Trophoblast cell (in vitro differentiated cells and primary cell): ENCODE data around the gene ADAMTS14.

Experiments used
- DNase-seq, 2 donors: peaks; one replicate each; pipeline ENCODE4 v3.0.0-alpha.2; 2016
- H2AFZ ChIP-seq: 2 replicates; pipeline ENCODE4 v1.6.1; 2013; ENCODE audit warnings: low read length, moderate library complexity, mild to moderate bottlenecking; ENCODE audit not compliant: insufficient read depth, poor library complexity
- H2AK5ac ChIP-seq: 2 replicates; pipeline ENCODE4 v1.6.1; 2013; ENCODE audit warnings: mild to moderate bottlenecking, low read length
- H2BK120ac ChIP-seq: 2 replicates; pipeline ENCODE4 v1.6.1; 2013; ENCODE audit warnings: low read length, mild to moderate bottlenecking, moderate library complexity; ENCODE audit not compliant: insufficient read depth, poor library complexity
- H2BK12ac ChIP-seq: 2 replicates; pipeline ENCODE4 v1.6.1; 2013; ENCODE audit warnings: mild to moderate bottlenecking, low read length, moderate library complexity
- H2BK5ac ChIP-seq: 2 replicates; pipeline ENCODE4 v1.6.1; 2013; ENCODE audit warnings: low read length, low read depth, moderate library complexity, mild to moderate bottlenecking; ENCODE audit not compliant: poor library complexity
- H3K14ac ChIP-seq: 2 replicates; pipeline ENCODE4 v1.6.1; 2013; ENCODE audit warnings: mild to moderate bottlenecking, low read length
- H3K18ac ChIP-seq: 2 replicates; pipeline ENCODE4 v1.6.1; 2013; ENCODE audit warnings: mild to moderate bottlenecking, low read length
- H3K23ac ChIP-seq: 2 replicates; pipeline ENCODE4 v1.6.1; 2013; ENCODE audit warnings: low read length
- H3K27ac ChIP-seq: 2 replicates; pipeline ENCODE4 v1.5.1; 2013; ENCODE audit warnings: low read depth, mild to moderate bottlenecking, inconsistent platforms, low read length, moderate library complexity
- H3K27me3 ChIP-seq: 2 replicates; pipeline ENCODE4 v1.6.1; 2013; ENCODE audit warnings: inconsistent platforms, mild to moderate bottlenecking, low read length, moderate library complexity; ENCODE audit not compliant: insufficient read depth
- H3K36me3 ChIP-seq, 2 experiments: 1 replicate in 1 of 2; 2 replicates in 1 of 2; pipeline ENCODE4 v1.6.1; 2013; ENCODE audit warnings: low read length in 2 of 2, mild to moderate bottlenecking in 2 of 2, moderate library complexity in 1 of 2; ENCODE audit not compliant: insufficient read depth in 2 of 2, control insufficient read depth in 1 of 2
- H3K4ac ChIP-seq: 2 replicates; pipeline ENCODE4 v1.6.1; 2013; ENCODE audit warnings: low read depth, mild to moderate bottlenecking, low read length, moderate library complexity
- H3K4me1 ChIP-seq, 2 experiments: 1 replicate in 1 of 2; 2 replicates in 1 of 2; pipeline ENCODE4 v1.6.1; 2013; ENCODE audit warnings: low read length in 2 of 2, mild to moderate bottlenecking in 2 of 2, moderate library complexity in 1 of 2; ENCODE audit not compliant: insufficient read depth in 2 of 2, control insufficient read depth in 1 of 2
- H3K4me2 ChIP-seq: 2 replicates; pipeline ENCODE4 v1.6.1; 2013; ENCODE audit warnings: inconsistent platforms, mild to moderate bottlenecking, low read length, moderate library complexity
- H3K4me3 ChIP-seq: 2 replicates; pipeline ENCODE4 v1.5.1; 2013; ENCODE audit warnings: mild to moderate bottlenecking, low read depth, low read length, inconsistent platforms
- H3K79me1 ChIP-seq: one replicate; pipeline ENCODE4 v1.6.1; 2013; ENCODE audit warnings: low read length
- H3K79me2 ChIP-seq: 2 replicates; pipeline ENCODE4 v1.6.1; 2013; ENCODE audit warnings: low read length, mild to moderate bottlenecking; ENCODE audit not compliant: control insufficient read depth, insufficient read depth, poor library complexity
- H3K9ac ChIP-seq: 2 replicates; pipeline ENCODE4 v1.6.1; 2013; ENCODE audit warnings: mild to moderate bottlenecking, low read length
- H3K9me3 ChIP-seq: 2 replicates; pipeline ENCODE4 v1.6.1; 2013; ENCODE audit warnings: low read depth, mild to moderate bottlenecking, control low read depth, inconsistent platforms, low read length; ENCODE audit not compliant: insufficient read depth
- H4K12ac ChIP-seq: 2 replicates; pipeline ENCODE4 v1.6.1; 2013; ENCODE audit warnings: low read depth, mild to moderate bottlenecking, low read length, moderate library complexity
- H4K8ac ChIP-seq: 2 replicates; pipeline ENCODE4 v1.6.1; 2013; ENCODE audit warnings: low read depth, mild to moderate bottlenecking, low read length, moderate library complexity
- H4K91ac ChIP-seq: one replicate; pipeline ENCODE4 v1.6.1; 2013; ENCODE audit warnings: low read depth, mild to moderate bottlenecking, low read length, moderate library complexity
- WGBS: extraction: QIAGEN DNeasy Blood & Tissue Kit; methylation state at CpG from one replicate; pipeline ENCODE4 v1.1.7; 2013; ENCODE audit warnings: missing lambda C conversion rate; ENCODE audit not compliant: insufficient read length, insufficient coverage; ENCODE audit errors: extremely low coverage; 5-methylcytosine and 5-hydroxymethylcytosine counted together

The ADAMTS14 gene

GRCh38 chr10:70657041-70657440 lies 15.3 kb upstream of the ADAMTS14 start:
- Histone ChIP-seq H2AFZ (no peak overlapping the region), H2BK5ac (no peak overlapping the region), H3K79me2 (no peaks in the 10 kb centered on the region), H3K23ac (no peak overlapping the region), H3K4me2 (no peak overlapping the region), H4K8ac (no peak overlapping the region), H3K36me3 (no peaks in the 10 kb centered on the region), H3K27me3 (no peaks in the 10 kb centered on the region), H3K9ac (no peak overlapping the region), H3K27ac (no peak overlapping the region), H3K4ac (no peak overlapping the region), H3K18ac (no peak overlapping the region), H4K12ac (no peak overlapping the region), H2AK5ac (no peak overlapping the region), H3K79me1 (no peaks in the 10 kb centered on the region), H3K14ac (no peak overlapping the region), H3K4me1 (no peaks in the 10 kb centered on the region), H3K4me3 (no peak overlapping the region), H2BK12ac (no peak overlapping the region), H3K9me3 (peaks cover 7% of the 10 kb centered on the region), H2BK120ac (no peak overlapping the region), H4K91ac (no peak overlapping the region)
- no CpG with 5 or more reads among the region's 6 CpGs for WGBS
- DNase-seq = no peak

GRCh38 chr10:70658582-70659136 lies 13.6 kb upstream of the ADAMTS14 start:
- Histone ChIP-seq H3K14ac (no peak overlapping the region), H3K9me3 (no peaks in the 10 kb centered on the region), H2BK120ac (no peak overlapping the region), H2AFZ (no peak overlapping the region), H3K4me2 (no peak overlapping the region), H4K12ac (no peak overlapping the region), H4K8ac (no peak overlapping the region), H3K36me3 (no peaks in the 10 kb centered on the region), H4K91ac (no peak overlapping the region), H2AK5ac (no peak overlapping the region), H3K27ac (no peak overlapping the region), H3K79me1 (no peaks in the 10 kb centered on the region), H3K4me1 (no peaks in the 10 kb centered on the region), H3K23ac (no peak overlapping the region), H3K9ac (no peak overlapping the region), H2BK5ac (no peak overlapping the region), H3K4me3 (no peak overlapping the region), H3K4ac (no peak overlapping the region), H3K27me3 (no peaks in the 10 kb centered on the region), H3K79me2 (no peaks in the 10 kb centered on the region), H2BK12ac (no peak overlapping the region), H3K18ac (no peak overlapping the region)
- DNase-seq = no peak
- WGBS = no CpG with 5 or more reads among the region's 1 CpG

GRCh38 chr10:70659306-70659705 lies 13.0 kb upstream of the ADAMTS14 start:
- H3K79me1 ChIP-seq = no peaks in the 10 kb centered on the region

GRCh38 chr10:70660722-70661121 lies 11.6 kb upstream of the ADAMTS14 start:
- H4K8ac ChIP-seq = no peak overlapping the region
- H3K9ac ChIP-seq = no peak overlapping the region
- no CpG with 5 or more reads among the region's 4 CpGs for WGBS
- no peak overlapping the region for H2AFZ ChIP-seq
- H3K4me1 ChIP-seq = no peaks in the 10 kb centered on the region
- H2BK120ac ChIP-seq = no peak overlapping the region
- no peak overlapping the region for H3K18ac ChIP-seq
- no peak overlapping the region for H3K14ac ChIP-seq
- no peak overlapping the region for H4K91ac ChIP-seq
- H3K4me3 ChIP-seq = no peak overlapping the region
- no peak overlapping the region for H3K27ac ChIP-seq
- H3K79me1 ChIP-seq = no peaks in the 10 kb centered on the region
- H3K79me2 ChIP-seq = no peaks in the 10 kb centered on the region
- H3K4ac ChIP-seq = no peak overlapping the region
- no peak overlapping the region for H2BK5ac ChIP-seq
- H3K27me3 ChIP-seq = no peaks in the 10 kb centered on the region
- H2AK5ac ChIP-seq = no peak overlapping the region
- H2BK12ac ChIP-seq = no peak overlapping the region
- H3K36me3 ChIP-seq = no peaks in the 10 kb centered on the region
- no peak overlapping the region for H3K4me2 ChIP-seq
- no peaks in the 10 kb centered on the region for H3K9me3 ChIP-seq
- H3K23ac ChIP-seq = no peak overlapping the region
- DNase-seq = no peak
- H4K12ac ChIP-seq = no peak overlapping the region

More at GRCh38 chr10:70659306-70659705, 13.0 kb upstream of the ADAMTS14 start:
- Histone ChIP-seq H3K79me2 (no peaks in the 10 kb centered on the region), H3K4me2 (no peak overlapping the region), H3K23ac (no peak overlapping the region), H3K18ac (no peak overlapping the region), H2BK120ac (no peak overlapping the region), H4K8ac (no peak overlapping the region), H2AK5ac (no peak overlapping the region), H3K27ac (no peak overlapping the region), H3K4me1 (no peaks in the 10 kb centered on the region), H3K36me3 (no peaks in the 10 kb centered on the region), H3K4ac (no peak overlapping the region), H4K12ac (no peak overlapping the region), H3K4me3 (no peak overlapping the region), H2BK12ac (no peak overlapping the region), H3K9me3 (no peaks in the 10 kb centered on the region), H3K14ac (no peak overlapping the region), H2AFZ (no peak overlapping the region), H2BK5ac (no peak overlapping the region), H3K27me3 (no peaks in the 10 kb centered on the region), H4K91ac (no peak overlapping the region), H3K9ac (no peak overlapping the region)
- DNase-seq = no peak
- no CpG with 5 or more reads among the region's 1 CpG for WGBS
